Gastrocnemius medialis (tissue), 4 donors: ENCODE measurements around the gene ELAPOR1. TPM values are rescaled to one million over a fixed set of nuclear protein-coding genes. Genes with fewer than 3 reads are reported as not detected.

ENCODE experiments used
- ATAC-seq, 2 donors: fragments of 150-250 bp; one replicate each; pipeline ENCODE4 v1.9.1; 2016
- DNase-seq, 2 donors: peaks; one replicate each; pipeline ENCODE4 v3.0.0-alpha.2; 2019
- H3K27ac ChIP-seq, 4 donors: fragments of 200-600 bp; sonication (generic); 1 replicate in 1 of 4; 2 replicates in 3 of 4; pipeline ENCODE4 v1.5.1; 2016 to 2018; ENCODE audit warnings: mild to moderate bottlenecking in 2 of 4, moderate library complexity in 1 of 4
- H3K27me3 ChIP-seq, 3 donors: fragments of 200-600 bp; sonication (generic) in 2 of 3; 1 replicate in 1 of 3; 2 replicates in 2 of 3; pipeline versions ENCODE4 v1.5.1 to v1.6.0; 2016 to 2019; ENCODE audit warnings: mild to moderate bottlenecking in 1 of 3, moderate library complexity in 1 of 3
- H3K36me3 ChIP-seq, 2 donors: fragments of 200-600 bp; sonication (generic) in 1 of 2; one replicate each; pipeline ENCODE4 v1.5.1; 2017 to 2018
- H3K4me1 ChIP-seq, 2 donors: fragments of 200-600 bp; sonication (generic) in 1 of 2; one replicate each; pipeline ENCODE4 v1.5.1; 2016 to 2017; ENCODE audit warnings: mild to moderate bottlenecking in 2 of 2
- H3K4me3 ChIP-seq, 4 donors: fragments of 200-600 bp; sonication (generic) in 3 of 4; 1 replicate in 1 of 4; 2 replicates in 3 of 4; pipeline ENCODE4 v1.5.1; 2016 to 2019; ENCODE audit warnings: mild to moderate bottlenecking in 2 of 4
- H3K9me3 ChIP-seq, 3 donors: fragments of 200-600 bp; sonication (generic) in 2 of 3; 1 replicate in 1 of 3; 2 replicates in 2 of 3; pipeline ENCODE4 v1.5.1; 2016 to 2019
- POLR2A ChIP-seq, 2 donors: fragments of 450-650 bp; IDR thresholded peaks; one replicate each; pipeline ENCODE4 v1.6.1; 2017; ENCODE audit warnings: antibody characterized with exemption in 2 of 2, mild to moderate bottlenecking in 2 of 2, moderate library complexity in 2 of 2
- in situ Hi-C, 4 donors: fragments of 200-750 bp; cut with MboI; loops; one replicate each; pipeline versions ENCODE4 v1.15.0 to v1.8.0; 2017; ENCODE audit warnings: low sequenced_read_pairs in 4 of 4
- intact Hi-C: fragments of 100-400 bp; cut with DNase I; formaldehyde crosslinking; loops from one replicate; pipeline ENCODE4 v1.15.1; 2023; ENCODE audit warnings: low total_unique reads
- total RNA-seq, 4 donors: library from RNA; depleted of rRNA; stranded (reverse); fragments of >200 nt; gene quantifications; one replicate each; pipeline versions ENCODE4 v1.1.0 to v1.2.3, GENCODE V29; 2016
- TF ChIP-seq, protein P1 (sequence below), 5 experiments: fragments of 450-650 bp in 3 of 5; fragments of 200-600 bp in 2 of 5; sonication (generic) in 2 of 5; IDR thresholded peaks in 4 of 5; conservative IDR thresholded peaks in 1 of 5; 1 replicate in 4 of 5; 2 replicates in 1 of 5; pipeline ENCODE4 v1.5.1; 2016 to 2019; ENCODE audit warnings: antibody characterized with exemption in 5 of 5, mild to moderate bottlenecking in 3 of 5, moderate library complexity in 3 of 5

ELAPOR1 gene
- total RNA-seq, 4 donors from 2014 or later = 0.17 TPM; not detected in 3

DNA sequence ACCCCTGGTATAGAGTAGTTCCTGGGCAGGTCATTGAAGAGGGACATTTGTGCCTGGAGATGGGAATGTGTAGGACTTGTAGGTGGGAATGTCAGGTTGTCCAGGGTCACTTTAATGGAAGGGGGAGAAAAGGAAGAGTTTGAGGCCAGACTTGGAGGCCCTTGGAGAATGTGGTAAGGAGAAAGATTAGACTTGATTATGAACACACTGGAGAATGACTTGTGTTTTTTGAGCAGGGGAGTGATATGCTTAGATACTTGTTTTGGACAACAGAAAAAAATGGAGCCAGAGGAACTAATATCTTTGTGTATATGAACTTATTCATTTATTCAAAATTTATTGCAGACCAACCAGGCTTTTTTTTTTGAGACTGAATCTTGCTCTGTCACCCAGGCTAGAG is 17.9 kb downstream of the ELAPOR1 start:
- no peaks in the 10 kb centered on the region for H3K9me3 ChIP-seq
- TF ChIP-seq, protein P1, sequence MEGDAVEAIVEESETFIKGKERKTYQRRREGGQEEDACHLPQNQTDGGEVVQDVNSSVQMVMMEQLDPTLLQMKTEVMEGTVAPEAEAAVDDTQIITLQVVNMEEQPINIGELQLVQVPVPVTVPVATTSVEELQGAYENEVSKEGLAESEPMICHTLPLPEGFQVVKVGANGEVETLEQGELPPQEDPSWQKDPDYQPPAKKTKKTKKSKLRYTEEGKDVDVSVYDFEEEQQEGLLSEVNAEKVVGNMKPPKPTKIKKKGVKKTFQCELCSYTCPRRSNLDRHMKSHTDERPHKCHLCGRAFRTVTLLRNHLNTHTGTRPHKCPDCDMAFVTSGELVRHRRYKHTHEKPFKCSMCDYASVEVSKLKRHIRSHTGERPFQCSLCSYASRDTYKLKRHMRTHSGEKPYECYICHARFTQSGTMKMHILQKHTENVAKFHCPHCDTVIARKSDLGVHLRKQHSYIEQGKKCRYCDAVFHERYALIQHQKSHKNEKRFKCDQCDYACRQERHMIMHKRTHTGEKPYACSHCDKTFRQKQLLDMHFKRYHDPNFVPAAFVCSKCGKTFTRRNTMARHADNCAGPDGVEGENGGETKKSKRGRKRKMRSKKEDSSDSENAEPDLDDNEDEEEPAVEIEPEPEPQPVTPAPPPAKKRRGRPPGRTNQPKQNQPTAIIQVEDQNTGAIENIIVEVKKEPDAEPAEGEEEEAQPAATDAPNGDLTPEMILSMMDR (IDR thresholded peaks at IDR 0.05 in 4 of 5, conservative IDR thresholded peaks at IDR 0.05 in 1 of 5) = no peak
- TF ChIP-seq POLR2A (IDR thresholded peaks at IDR 0.05) = no peak
- in situ Hi-C loops (no loop called here), intact Hi-C loops (no loop called here)
- H3K4me3 ChIP-seq = no peak overlapping the region
- peaks cover 8 to 14% of the 10 kb centered on the region in 2 donors for H3K4me1 ChIP-seq
- DNase-seq (no peak), ATAC-seq (no peak)
- H3K36me3 ChIP-seq = no peaks in the 10 kb centered on the region
- no peaks in the 10 kb centered on the region for H3K27me3 ChIP-seq
- no peak overlapping the region for H3K27ac ChIP-seq

DNA sequence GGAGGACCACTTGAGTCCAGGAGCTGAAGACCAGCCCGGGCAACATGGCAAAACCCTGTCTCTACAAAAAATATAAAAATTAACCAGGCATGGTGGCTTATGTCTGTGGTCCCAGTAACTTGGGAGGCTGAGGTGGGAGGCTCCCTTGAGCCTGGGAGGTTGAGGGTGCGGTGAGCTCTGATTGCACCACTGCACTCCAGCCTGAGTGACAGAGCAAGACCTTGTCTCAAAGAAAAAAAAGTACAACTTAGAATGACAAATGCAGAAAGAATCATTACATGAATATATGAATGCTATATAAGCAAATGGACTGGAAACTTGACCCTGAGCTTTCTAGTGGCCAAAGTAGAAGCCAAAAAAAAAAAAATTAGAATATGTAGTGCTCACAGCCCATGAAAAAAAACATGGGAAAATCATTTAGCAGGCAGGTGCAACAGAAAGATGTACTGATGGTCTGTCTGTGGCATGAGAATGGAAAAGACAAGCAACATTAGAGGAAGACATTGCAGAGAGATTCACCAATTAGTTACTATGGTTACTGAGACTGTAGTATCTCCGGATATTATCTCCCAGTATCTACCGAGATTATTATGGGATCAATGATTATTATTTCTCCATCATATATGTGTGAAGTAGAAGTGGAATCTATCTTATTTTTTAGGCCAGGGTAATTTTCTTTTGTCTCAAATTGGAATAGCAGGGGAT is 19.2 kb downstream of the ELAPOR1 start:
- DNase-seq (no peak), ATAC-seq (no peak)
- no peaks in the 10 kb centered on the region for H3K27me3 ChIP-seq
- H3K4me3 ChIP-seq = no peak overlapping the region
- peaks cover 8 to 14% of the 10 kb centered on the region in 2 donors for H3K4me1 ChIP-seq
- H3K36me3 ChIP-seq = no peaks in the 10 kb centered on the region
- no peak for TF ChIP-seq POLR2A (IDR thresholded peaks at IDR 0.05)
- TF ChIP-seq, protein P1 (IDR thresholded peaks at IDR 0.05 in 4 of 5, conservative IDR thresholded peaks at IDR 0.05 in 1 of 5) = no peak
- no peaks in the 10 kb centered on the region for H3K9me3 ChIP-seq
- in situ Hi-C loops (no loop called here), intact Hi-C loops (no loop called here)
- peak overlapping the region in 3 of 4 donors; percentile 19 to 59 (median 27) for H3K27ac ChIP-seq

DNA sequence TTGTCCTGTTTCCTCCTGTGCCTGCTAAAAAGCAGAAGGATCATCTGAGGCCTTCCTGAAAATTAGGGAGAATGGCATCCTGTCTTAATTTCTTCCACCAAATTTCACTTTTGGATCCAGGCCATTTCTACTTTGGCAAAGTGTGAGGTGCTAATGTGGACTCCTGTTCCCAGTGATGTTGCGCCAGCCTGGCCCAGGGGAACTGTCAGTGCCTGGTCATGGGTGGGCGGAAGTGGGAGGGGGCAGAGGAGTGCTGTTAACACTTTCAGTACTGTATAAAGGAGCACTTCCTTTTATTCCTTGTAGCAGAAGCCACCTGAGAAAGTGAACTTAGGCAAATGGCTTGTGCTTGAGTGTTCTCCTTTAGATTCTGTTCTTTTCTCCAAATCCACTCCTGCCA is 19.9 kb downstream of the ELAPOR1 start:
- Histone ChIP-seq H3K27me3 (no peaks in the 10 kb centered on the region), H3K36me3 (no peaks in the 10 kb centered on the region), H3K27ac (peak overlapping the region in 3 of 4 donors; percentile 19 to 59 (median 27)), H3K9me3 (no peaks in the 10 kb centered on the region), H3K4me3 (no peak overlapping the region), H3K4me1 (peaks cover 8 to 14% of the 10 kb centered on the region in 2 donors)
- DNase-seq = peak in 1 of 2 donors; percentile 31
- TF ChIP-seq, protein P1 (IDR thresholded peaks at IDR 0.05 in 4 of 5, conservative IDR thresholded peaks at IDR 0.05 in 1 of 5) = no peak
- no peak for TF ChIP-seq POLR2A (IDR thresholded peaks at IDR 0.05)
- peak; percentile 18 to 64 for ATAC-seq
- intact Hi-C loops = no loop called here
- in situ Hi-C loops = no loop called here

DNA sequence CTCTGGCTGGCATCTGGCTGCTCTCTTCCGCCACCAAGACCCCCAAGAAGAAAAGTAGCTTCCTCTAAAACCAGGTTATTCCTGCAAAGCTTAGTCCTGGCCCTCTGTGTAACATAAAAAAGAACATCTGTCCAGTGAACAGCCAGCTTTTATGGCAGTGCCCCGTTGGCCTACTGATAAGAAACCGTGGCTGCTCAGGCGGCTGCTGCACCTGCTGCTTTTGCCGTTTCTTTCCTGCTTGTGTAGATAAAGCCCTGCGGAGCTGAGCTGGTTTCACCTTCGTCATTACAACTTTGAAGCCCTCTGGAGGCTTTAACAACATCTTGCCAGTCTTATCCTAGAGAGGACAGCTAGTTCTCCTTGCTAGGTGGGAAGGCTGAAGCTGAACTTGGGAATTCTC is 20.5 kb downstream of the ELAPOR1 start:
- intact Hi-C loops = no loop called here
- ATAC-seq = peak in 1 of 2 donors; percentile 4

More for the DNA sequence above, 20.5 kb downstream of the ELAPOR1 start:
- Histone ChIP-seq H3K4me1 (peaks cover 8 to 14% of the 10 kb centered on the region in 2 donors), H3K36me3 (no peaks in the 10 kb centered on the region), H3K27ac (peak overlapping the region in 1 of 4 donors; percentile 59), H3K9me3 (no peaks in the 10 kb centered on the region), H3K4me3 (no peak overlapping the region), H3K27me3 (no peaks in the 10 kb centered on the region)
- no peak for DNase-seq
- in situ Hi-C loops = no loop called here
- TF ChIP-seq, protein P1 (IDR thresholded peaks at IDR 0.05 in 4 of 5, conservative IDR thresholded peaks at IDR 0.05 in 1 of 5) = no peak
- TF ChIP-seq POLR2A (IDR thresholded peaks at IDR 0.05) = no peak
